LNCaP clone FGC (cell line): ENCODE data around the gene SLC35G6.

Experiments
- DNase-seq: peaks from one replicate; pipeline ENCODE4 v3.0.0-alpha.2; 2011; ENCODE audit warnings: low read depth
- H3K4me3 ChIP-seq: 2 replicates; pipeline ENCODE4 v1.5.1; 2011; ENCODE audit warnings: mild to moderate bottlenecking, low read depth, low read length, control low read depth
- CTCF ChIP-seq: IDR thresholded peaks from 2 replicates; pipeline ENCODE4 v1.5.1; 2012; ENCODE audit warnings: mild to moderate bottlenecking; ENCODE audit not compliant: control insufficient read depth, insufficient read depth; ENCODE audit errors: extremely low read depth

The SLC35G6 gene

GRCh38 chr17:7443499-7444485, 37.5 kb upstream of the SLC35G6 start:
- no peak for TF ChIP-seq CTCF
- no peak for DNase-seq
- H3K4me3 ChIP-seq, result no peak overlapping the region

- TF ChIP-seq CTCF, result no peak
- H3K4me3 ChIP-seq, result no peak within 1 kb of the TSS
- DNase-seq, result no peak
Observed at GRCh38 chr17:7444682-7445618, 36.3 kb upstream of the SLC35G6 start, which contains the start of gene CHRNB1. Gene CHRNB1, plus strand, starts transcription at chr17:7445061. Its CDS starts 67 bp downstream, at chr17:7445128.

- no peak for DNase-seq
- no peak for TF ChIP-seq CTCF
- no peak overlapping the region for H3K4me3 ChIP-seq
Observed at GRCh38 chr17:7445619-7445968, 35.7 kb upstream of the SLC35G6 start.

- no peak for DNase-seq
- no peak for TF ChIP-seq CTCF
- H3K4me3 ChIP-seq, result no peak overlapping the region
Observed at GRCh38 chr17:7448461-7448860, 32.8 kb upstream of the SLC35G6 start.

- H3K4me3 ChIP-seq, result no peak overlapping the region
- no peak for TF ChIP-seq CTCF
- DNase-seq, result no peak
Observed at GRCh38 chr17:7459961-7460545, 21.2 kb upstream of the SLC35G6 start.

GRCh38 chr17:7460850-7461660, 20.2 kb upstream of the SLC35G6 start:
- no peak for TF ChIP-seq CTCF

More at GRCh38 chr17:7460850-7461660, 20.2 kb upstream of the SLC35G6 start:
- no peak for DNase-seq
- no peak overlapping the region for H3K4me3 ChIP-seq
